Astrocyte (in vitro differentiated cells and primary cell): Measurements from ENCODE around the gene FLYWCH1.

Source experiments
- EZH2 ChIP-seq: IDR thresholded peaks from 2 replicates; pipeline ENCODE4 v1.6.1; 2012; ENCODE audit warnings: mild to moderate bottlenecking, low read length, inconsistent platforms; ENCODE audit not compliant: insufficient read depth
- TF ChIP-seq, protein P1 (sequence below): IDR thresholded peaks from 2 replicates; pipeline ENCODE4 v1.5.1; 2011; ENCODE audit warnings: low read depth, mild to moderate bottlenecking, inconsistent platforms, low read length, moderate library complexity; ENCODE audit not compliant: insufficient read depth

DNA sequence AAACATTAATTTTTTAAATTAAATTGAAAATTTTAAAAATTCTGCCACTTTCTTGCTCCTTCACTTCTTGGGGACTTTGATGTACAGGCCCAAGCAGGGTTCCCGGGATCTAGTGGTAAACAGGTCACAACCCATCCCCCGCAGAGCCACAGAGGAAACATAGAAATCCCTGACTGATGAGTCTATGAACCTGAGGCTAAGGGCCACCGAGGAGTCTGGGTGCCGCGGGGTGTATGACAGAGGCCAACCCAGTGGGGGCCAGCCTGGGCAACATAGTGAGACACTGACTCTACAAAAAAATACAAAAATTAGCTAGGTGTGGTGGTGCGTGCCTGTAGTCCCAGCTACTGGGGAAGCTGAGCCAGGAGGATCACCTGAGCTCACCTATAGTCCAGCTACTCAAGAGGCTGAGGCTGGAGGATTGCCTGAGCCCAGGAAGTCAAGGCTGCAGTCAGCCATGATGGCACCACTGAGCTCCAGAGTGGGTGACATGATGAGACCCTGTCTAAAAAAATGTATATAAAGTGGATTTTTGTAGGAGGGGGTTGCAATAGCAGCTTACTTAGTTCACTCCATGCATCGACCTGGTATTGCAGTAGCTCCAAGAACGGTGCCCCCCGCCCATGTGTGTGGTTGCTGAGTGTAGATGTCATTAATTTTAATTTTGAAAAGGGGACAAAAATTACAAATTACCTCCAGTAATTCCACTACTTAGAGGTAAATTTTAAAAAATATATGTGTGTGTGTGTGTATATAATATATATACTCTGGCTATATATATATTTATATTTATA, 9.2 kb upstream of the FLYWCH1 start:
- TF ChIP-seq, protein P1, sequence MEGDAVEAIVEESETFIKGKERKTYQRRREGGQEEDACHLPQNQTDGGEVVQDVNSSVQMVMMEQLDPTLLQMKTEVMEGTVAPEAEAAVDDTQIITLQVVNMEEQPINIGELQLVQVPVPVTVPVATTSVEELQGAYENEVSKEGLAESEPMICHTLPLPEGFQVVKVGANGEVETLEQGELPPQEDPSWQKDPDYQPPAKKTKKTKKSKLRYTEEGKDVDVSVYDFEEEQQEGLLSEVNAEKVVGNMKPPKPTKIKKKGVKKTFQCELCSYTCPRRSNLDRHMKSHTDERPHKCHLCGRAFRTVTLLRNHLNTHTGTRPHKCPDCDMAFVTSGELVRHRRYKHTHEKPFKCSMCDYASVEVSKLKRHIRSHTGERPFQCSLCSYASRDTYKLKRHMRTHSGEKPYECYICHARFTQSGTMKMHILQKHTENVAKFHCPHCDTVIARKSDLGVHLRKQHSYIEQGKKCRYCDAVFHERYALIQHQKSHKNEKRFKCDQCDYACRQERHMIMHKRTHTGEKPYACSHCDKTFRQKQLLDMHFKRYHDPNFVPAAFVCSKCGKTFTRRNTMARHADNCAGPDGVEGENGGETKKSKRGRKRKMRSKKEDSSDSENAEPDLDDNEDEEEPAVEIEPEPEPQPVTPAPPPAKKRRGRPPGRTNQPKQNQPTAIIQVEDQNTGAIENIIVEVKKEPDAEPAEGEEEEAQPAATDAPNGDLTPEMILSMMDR, result no peak
- no peak for TF ChIP-seq EZH2
